Measurements from ENCODE around the gene CYBB.

DNA sequence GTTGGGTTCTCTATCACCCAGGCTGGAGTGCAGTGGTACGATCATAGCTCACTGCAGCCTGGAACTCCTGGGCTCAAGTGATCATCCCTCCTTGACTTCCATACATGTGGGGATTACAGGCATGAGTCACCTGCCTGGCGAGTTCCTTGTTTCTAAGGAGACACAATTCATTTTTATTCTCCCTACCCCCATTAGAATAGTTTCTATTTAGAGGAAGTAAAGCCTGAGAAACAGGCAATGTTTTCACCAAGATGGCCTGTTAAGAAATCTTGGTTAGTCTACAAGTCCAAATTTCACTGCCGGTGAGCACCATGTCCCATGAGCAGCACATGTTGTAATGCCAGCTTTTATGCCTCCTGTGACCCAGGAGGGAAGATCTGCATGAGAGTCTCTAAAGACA lies 5.7 kb downstream of the CYBB start:
- TF ChIP-seq, protein P1, sequence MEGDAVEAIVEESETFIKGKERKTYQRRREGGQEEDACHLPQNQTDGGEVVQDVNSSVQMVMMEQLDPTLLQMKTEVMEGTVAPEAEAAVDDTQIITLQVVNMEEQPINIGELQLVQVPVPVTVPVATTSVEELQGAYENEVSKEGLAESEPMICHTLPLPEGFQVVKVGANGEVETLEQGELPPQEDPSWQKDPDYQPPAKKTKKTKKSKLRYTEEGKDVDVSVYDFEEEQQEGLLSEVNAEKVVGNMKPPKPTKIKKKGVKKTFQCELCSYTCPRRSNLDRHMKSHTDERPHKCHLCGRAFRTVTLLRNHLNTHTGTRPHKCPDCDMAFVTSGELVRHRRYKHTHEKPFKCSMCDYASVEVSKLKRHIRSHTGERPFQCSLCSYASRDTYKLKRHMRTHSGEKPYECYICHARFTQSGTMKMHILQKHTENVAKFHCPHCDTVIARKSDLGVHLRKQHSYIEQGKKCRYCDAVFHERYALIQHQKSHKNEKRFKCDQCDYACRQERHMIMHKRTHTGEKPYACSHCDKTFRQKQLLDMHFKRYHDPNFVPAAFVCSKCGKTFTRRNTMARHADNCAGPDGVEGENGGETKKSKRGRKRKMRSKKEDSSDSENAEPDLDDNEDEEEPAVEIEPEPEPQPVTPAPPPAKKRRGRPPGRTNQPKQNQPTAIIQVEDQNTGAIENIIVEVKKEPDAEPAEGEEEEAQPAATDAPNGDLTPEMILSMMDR (IDR thresholded peaks at IDR 0.05), result no peak
- TF ChIP-seq ZFX (IDR thresholded peaks at IDR 0.05; ENCODE audit: borderline replicate concordance), result no peak
